ENCODE measurements around the gene EFHC1.

GRCh38 chr6:52540286-52540902 is 120.3 kb downstream of the EFHC1 start:
- TF ChIP-seq, protein P1, sequence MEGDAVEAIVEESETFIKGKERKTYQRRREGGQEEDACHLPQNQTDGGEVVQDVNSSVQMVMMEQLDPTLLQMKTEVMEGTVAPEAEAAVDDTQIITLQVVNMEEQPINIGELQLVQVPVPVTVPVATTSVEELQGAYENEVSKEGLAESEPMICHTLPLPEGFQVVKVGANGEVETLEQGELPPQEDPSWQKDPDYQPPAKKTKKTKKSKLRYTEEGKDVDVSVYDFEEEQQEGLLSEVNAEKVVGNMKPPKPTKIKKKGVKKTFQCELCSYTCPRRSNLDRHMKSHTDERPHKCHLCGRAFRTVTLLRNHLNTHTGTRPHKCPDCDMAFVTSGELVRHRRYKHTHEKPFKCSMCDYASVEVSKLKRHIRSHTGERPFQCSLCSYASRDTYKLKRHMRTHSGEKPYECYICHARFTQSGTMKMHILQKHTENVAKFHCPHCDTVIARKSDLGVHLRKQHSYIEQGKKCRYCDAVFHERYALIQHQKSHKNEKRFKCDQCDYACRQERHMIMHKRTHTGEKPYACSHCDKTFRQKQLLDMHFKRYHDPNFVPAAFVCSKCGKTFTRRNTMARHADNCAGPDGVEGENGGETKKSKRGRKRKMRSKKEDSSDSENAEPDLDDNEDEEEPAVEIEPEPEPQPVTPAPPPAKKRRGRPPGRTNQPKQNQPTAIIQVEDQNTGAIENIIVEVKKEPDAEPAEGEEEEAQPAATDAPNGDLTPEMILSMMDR (IDR thresholded peaks at IDR 0.05): no peak
- no peak for TF ChIP-seq POLR2A (IDR thresholded peaks at IDR 0.05)
